Gastroesophageal sphincter (tissue), 4 donors: Measurements from ENCODE around the gene DUS3L. TPM values are rescaled to one million over a fixed set of nuclear protein-coding genes. Genes with fewer than 3 reads are reported as not detected.

Source experiments
- ATAC-seq: fragments of 150-250 bp; one replicate; pipeline ENCODE4 v1.9.1; 2016; ENCODE audit warnings: mild to moderate bottlenecking, moderate library complexity
- H3K27ac ChIP-seq, 4 donors: fragments of 200-600 bp; sonication (generic) in 3 of 4; 1 replicate in 3 of 4; 2 replicates in 1 of 4; pipeline ENCODE4 v1.5.1; 2016 to 2019
- H3K27me3 ChIP-seq: fragments of 200-600 bp; sonication (generic); one replicate; pipeline ENCODE4 v1.5.1; 2019
- H3K36me3 ChIP-seq, 2 donors: fragments of 200-600 bp; sonication (generic); one replicate each; pipeline ENCODE4 v1.5.1; 2019; ENCODE audit warnings: control low read depth in 1 of 2
- H3K4me1 ChIP-seq, 3 donors: fragments of 200-600 bp; sonication (generic); 1 replicate in 2 of 3; 2 replicates in 1 of 3; pipeline ENCODE4 v1.5.1; 2016 to 2019; ENCODE audit warnings: control low read depth in 2 of 3
- H3K4me3 ChIP-seq, 2 donors: fragments of 200-600 bp; sonication (generic); one replicate each; pipeline ENCODE4 v1.5.1; 2019; ENCODE audit warnings: mild to moderate bottlenecking in 1 of 2, moderate library complexity in 1 of 2
- H3K9me3 ChIP-seq, 3 donors: fragments of 200-600 bp; sonication (generic); one replicate each; pipeline ENCODE4 v1.5.1; 2017 to 2019; ENCODE audit warnings: control low read depth in 2 of 3
- CTCF ChIP-seq, 4 experiments: fragments of 200-600 bp in 2 of 4; fragments of 450-650 bp in 2 of 4; sonication (generic) in 1 of 4; IDR thresholded peaks; one replicate each; pipeline ENCODE4 v1.5.1; 2017 to 2019; ENCODE audit warnings: antibody characterized with exemption in 4 of 4, mild to moderate bottlenecking in 2 of 4, moderate library complexity in 2 of 4
- EP300 ChIP-seq: sonication (generic); formaldehyde crosslinking; IDR thresholded peaks from one replicate; pipeline ENCODE4 v1.6.1; 2017; ENCODE audit warnings: antibody characterized with exemption, mild to moderate bottlenecking
- POLR2A ChIP-seq, 2 donors: fragments of 450-650 bp; IDR thresholded peaks; one replicate each; pipeline ENCODE4 v1.6.1; 2017; ENCODE audit warnings: antibody characterized with exemption in 2 of 2, mild to moderate bottlenecking in 2 of 2, moderate library complexity in 1 of 2
- POLR2AphosphoS5 ChIP-seq: sonication (generic); formaldehyde crosslinking; IDR thresholded peaks from one replicate; pipeline ENCODE4 v1.6.1; 2017; ENCODE audit warnings: antibody characterized with exemption
- WGBS, 2 donors: methylation state at CpG; one replicate each; pipeline ENCODE4 v1.1.5; 2018; ENCODE audit warnings: low coverage in 1 of 2; 5-methylcytosine and 5-hydroxymethylcytosine counted together
- total RNA-seq, 4 donors: library from RNA; depleted of rRNA; stranded (reverse); fragments of >200 nt; gene quantifications; one replicate each; pipeline ENCODE4 v1.1.0, GENCODE V29; 2016

DUS3L gene
- total RNA-seq, 4 donors from 2014 or later = 14.1 to 39.4 (median 22.6) TPM

- WGBS, 2 donors = 17 to 31% methylated on average over 7 to 9 of the region's 30 CpGs
- H3K4me1 ChIP-seq = peaks cover 0 to 33% (median 6%) of the 10 kb centered on the region in 3 donors
- H3K4me3 ChIP-seq = no peak overlapping the region
- no peaks in the 10 kb centered on the region for H3K27me3 ChIP-seq
- no peaks in the 10 kb centered on the region for H3K9me3 ChIP-seq
- ATAC-seq = no peak
- H3K36me3 ChIP-seq = no peaks in the 10 kb centered on the region
- no peak for TF ChIP-seq CTCF (IDR thresholded peaks at IDR 0.05)
- TF ChIP-seq POLR2A (IDR thresholded peaks at IDR 0.05) = no peak
- no peak for TF ChIP-seq EP300
- TF ChIP-seq POLR2AphosphoS5 = no peak
- no peak overlapping the region for H3K27ac ChIP-seq
Observed at GRCh38 chr19:5822181-5822844, 31.4 kb upstream of the DUS3L start.

GRCh38 chr19:5821521-5822180 is 30.7 kb upstream of the DUS3L start:
- no peak for ATAC-seq
- H3K27ac ChIP-seq = no peak overlapping the region
- H3K4me1 ChIP-seq = peaks cover 0 to 26% (median 6%) of the 10 kb centered on the region in 3 donors
- no peak overlapping the region for H3K4me3 ChIP-seq
- no peaks in the 10 kb centered on the region for H3K9me3 ChIP-seq
- H3K36me3 ChIP-seq = no peaks in the 10 kb centered on the region
- WGBS, 2 donors = 27 to 66% methylated on average over 3 to 4 of the region's 8 CpGs
- H3K27me3 ChIP-seq = no peaks in the 10 kb centered on the region
- TF ChIP-seq CTCF (IDR thresholded peaks at IDR 0.05) (no peak), POLR2AphosphoS5 (no peak), EP300 (no peak), POLR2A (IDR thresholded peaks at IDR 0.05) (no peak)

GRCh38 chr19:5820785-5821184 is 29.8 kb upstream of the DUS3L start:
- H3K9me3 ChIP-seq = no peaks in the 10 kb centered on the region
- TF ChIP-seq EP300 (no peak), POLR2AphosphoS5 (no peak), POLR2A (IDR thresholded peaks at IDR 0.05) (no peak), CTCF (IDR thresholded peaks at IDR 0.05) (no peak)
- no peaks in the 10 kb centered on the region for H3K36me3 ChIP-seq
- peaks cover 0 to 21% (median 6%) of the 10 kb centered on the region in 3 donors for H3K4me1 ChIP-seq
- H3K4me3 ChIP-seq = no peak overlapping the region
- no peak for ATAC-seq
- 46 to 58% methylated on average over 5 to 6 of the region's 6 CpGs for WGBS, 2 donors
- H3K27me3 ChIP-seq = no peaks in the 10 kb centered on the region
- no peak overlapping the region for H3K27ac ChIP-seq

GRCh38 chr19:5818594-5818993 is 27.6 kb upstream of the DUS3L start:
- H3K4me1 ChIP-seq = peaks cover 0 to 21% (median 6%) of the 10 kb centered on the region in 3 donors
- no peaks in the 10 kb centered on the region for H3K36me3 ChIP-seq
- H3K4me3 ChIP-seq = no peak overlapping the region
- H3K27me3 ChIP-seq = no peaks in the 10 kb centered on the region
- H3K27ac ChIP-seq = no peak overlapping the region
- no peak for ATAC-seq
- no CpG with 5 or more reads among the region's 10 CpGs for WGBS, 2 donors
- no peaks in the 10 kb centered on the region for H3K9me3 ChIP-seq
- TF ChIP-seq POLR2A (IDR thresholded peaks at IDR 0.05) = no peak
- no peak for TF ChIP-seq POLR2AphosphoS5
- no peak for TF ChIP-seq CTCF (IDR thresholded peaks at IDR 0.05)
- no peak for TF ChIP-seq EP300

GRCh38 chr19:5817218-5817617 is 26.3 kb upstream of the DUS3L start:
- Histone ChIP-seq H3K9me3 (no peaks in the 10 kb centered on the region), H3K4me1 (peaks cover 0 to 9% (median 6%) of the 10 kb centered on the region in 3 donors), H3K27me3 (no peaks in the 10 kb centered on the region), H3K4me3 (no peak overlapping the region), H3K36me3 (no peaks in the 10 kb centered on the region), H3K27ac (no peak overlapping the region)
- TF ChIP-seq POLR2A (IDR thresholded peaks at IDR 0.05) (no peak), POLR2AphosphoS5 (no peak), EP300 (no peak), CTCF (IDR thresholded peaks at IDR 0.05) (no peak)
- ATAC-seq = no peak
- WGBS, 2 donors = 92% methylated on average over 2 of the region's 2 CpGs; no CpG with 5 or more reads in 1 of the 2 donors
